ENCODE data around the gene ABHD6.

ABHD6 gene

DNA sequence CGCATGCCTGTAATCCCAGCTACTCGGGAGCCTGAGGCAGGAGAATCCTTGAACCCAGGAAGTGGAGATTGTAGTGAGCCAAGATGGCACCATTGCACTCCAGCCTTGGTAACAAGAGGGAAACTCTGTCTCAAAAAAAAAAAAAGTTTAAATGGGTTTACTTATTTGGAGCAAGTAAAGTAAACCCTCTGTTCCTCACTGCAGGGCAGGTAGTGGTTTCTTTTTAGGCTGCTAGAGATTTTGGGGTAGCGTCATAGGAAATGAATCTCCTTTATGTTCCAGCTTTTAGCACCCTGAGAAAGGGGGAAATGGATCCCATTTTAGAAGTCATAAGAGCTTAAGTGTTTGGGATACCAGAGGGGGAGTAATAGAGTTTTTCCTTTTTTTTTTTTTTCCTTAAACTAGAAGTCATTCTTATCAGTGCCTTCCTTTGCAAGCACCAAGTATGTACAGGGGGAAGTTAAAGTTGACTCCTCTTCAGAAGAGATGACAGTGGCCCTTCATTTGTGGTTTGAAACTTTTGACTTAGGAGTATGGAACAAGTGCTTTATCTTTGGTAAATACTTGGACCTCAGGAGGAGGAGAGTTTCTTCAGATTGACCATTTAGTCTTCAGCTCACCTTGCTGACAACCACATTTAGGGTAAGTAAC is 103.1 kb downstream of the ABHD6 start:
- DNase-seq: no peak
- no peak overlapping the region for H3K27ac ChIP-seq (ENCODE audit: insufficient read depth in 1 of 2, low read depth in 1 of 2, low read length in 2 of 2, poor library complexity in 1 of 2, severe bottlenecking in 2 of 2)
- CTCF ChIA-PET: interaction anchor here (0.6 to 2.9 kb wide), 7 partner anchors 9 to 72 kb away, joined by 3 to 16 read pairs (median 4); no protein-coding TSS in a partner anchor
- peaks cover 4 to 60% (median 8%) of the 10 kb centered on the region in 4 experiments for H3K36me3 ChIP-seq (ENCODE audit: control insufficient read depth in 4 of 4, insufficient read depth in 4 of 4, low read length in 3 of 4)
- 100% methylated on average over 2 of the region's 3 CpGs for WGBS (ENCODE audit: insufficient coverage)
- H3K9me3 ChIP-seq (ENCODE audit: control extremely low read depth in 1 of 5, control insufficient read depth in 4 of 5, insufficient read depth in 2 of 5, low read depth in 1 of 5, low read length in 4 of 5): no peaks in the 10 kb centered on the region
- no peaks in the 10 kb centered on the region for H3K27me3 ChIP-seq (replicated peaks in 2 of 5; ENCODE audit: control insufficient read depth in 4 of 5, insufficient read depth in 5 of 5, low read length in 4 of 5)
- no peak overlapping the region for H3K4me3 ChIP-seq (ENCODE audit: control insufficient read depth in 1 of 7, extremely low read depth in 1 of 7, insufficient read depth in 4 of 7, low read depth in 2 of 7, low read length in 6 of 7)
- H3K4me1 ChIP-seq (ENCODE audit: control extremely low read depth in 1 of 4, control insufficient read depth in 4 of 4, insufficient read depth in 4 of 4, low read length in 3 of 4): peaks cover under 1 to 43% (median 5%) of the 10 kb centered on the region in 4 experiments
- POLR2A ChIA-PET: no interaction called here

DNA sequence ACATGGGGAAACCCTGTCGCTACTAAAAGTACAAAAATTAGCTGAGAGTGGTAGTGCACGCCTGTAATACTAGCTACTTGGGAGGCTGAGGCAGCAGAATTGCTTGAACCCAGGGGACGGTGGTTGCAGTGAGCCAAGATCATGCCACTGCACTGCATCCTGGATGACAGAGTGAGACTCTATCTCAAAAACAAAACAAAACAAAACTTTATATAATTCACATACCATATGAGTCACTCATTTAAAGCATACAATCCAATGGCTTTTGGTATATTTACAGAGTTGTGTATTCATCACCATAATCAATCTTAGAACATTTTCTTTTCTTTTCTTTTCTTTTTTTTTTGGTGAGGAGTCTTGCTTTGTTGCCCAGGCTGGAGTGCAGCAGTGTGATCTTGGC is 103.8 kb downstream of the ABHD6 start:
- Histone ChIP-seq H3K4me3 (ENCODE audit: control insufficient read depth in 1 of 7, extremely low read depth in 1 of 7, insufficient read depth in 4 of 7, low read depth in 2 of 7, low read length in 6 of 7) (no peak overlapping the region), H3K36me3 (ENCODE audit: control insufficient read depth in 4 of 4, insufficient read depth in 4 of 4, low read length in 3 of 4) (peaks cover 4 to 57% (median 8%) of the 10 kb centered on the region in 4 experiments), H3K27me3 (replicated peaks in 2 of 5; ENCODE audit: control insufficient read depth in 4 of 5, insufficient read depth in 5 of 5, low read length in 4 of 5) (no peaks in the 10 kb centered on the region), H3K9me3 (ENCODE audit: control extremely low read depth in 1 of 5, control insufficient read depth in 4 of 5, insufficient read depth in 2 of 5, low read depth in 1 of 5, low read length in 4 of 5) (no peaks in the 10 kb centered on the region), H3K4me1 (ENCODE audit: control extremely low read depth in 1 of 4, control insufficient read depth in 4 of 4, insufficient read depth in 4 of 4, low read length in 3 of 4) (peaks cover 0 to 37% (median under 1%) of the 10 kb centered on the region in 4 experiments), H3K27ac (ENCODE audit: insufficient read depth in 1 of 2, low read depth in 1 of 2, low read length in 2 of 2, poor library complexity in 1 of 2, severe bottlenecking in 2 of 2) (no peak overlapping the region)
- POLR2A ChIA-PET: no interaction called here
- DNase-seq: no peak
- CTCF ChIA-PET: interaction anchor here (0.6 to 2.9 kb wide), 5 partner anchors 8 to 357 kb away, joined by 3 to 16 read pairs (median 5); no protein-coding TSS in a partner anchor
- WGBS (ENCODE audit: insufficient coverage): 100% methylated on average over 3 of the region's 3 CpGs

DNA sequence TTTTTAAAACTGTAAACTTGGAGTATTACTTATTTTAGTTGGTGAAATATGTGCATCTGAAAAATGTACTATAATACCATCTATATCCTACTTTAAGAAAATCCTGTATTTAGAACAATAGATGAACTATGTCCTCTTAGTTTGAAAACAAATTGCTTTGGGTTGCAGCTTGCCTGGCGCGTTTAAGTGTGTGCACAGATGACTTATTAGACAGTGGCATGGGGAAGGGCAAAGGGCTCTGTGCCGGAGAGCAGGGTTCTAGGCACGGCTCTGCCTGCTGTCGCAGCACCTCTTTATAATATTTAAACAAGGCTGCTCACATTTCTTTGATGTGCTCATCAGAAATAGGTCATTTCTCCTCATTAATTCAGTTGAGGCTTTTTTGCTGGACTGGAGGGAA is 105.1 kb downstream of the ABHD6 start:
- H3K27me3 ChIP-seq (replicated peaks in 2 of 5; ENCODE audit: control insufficient read depth in 4 of 5, insufficient read depth in 5 of 5, low read length in 4 of 5): no peaks in the 10 kb centered on the region
- H3K4me1 ChIP-seq (ENCODE audit: control extremely low read depth in 1 of 4, control insufficient read depth in 4 of 4, insufficient read depth in 4 of 4, low read length in 3 of 4): peaks cover 0 to 24% (median 0%) of the 10 kb centered on the region in 4 experiments
- no peak for DNase-seq
- H3K4me3 ChIP-seq (ENCODE audit: control insufficient read depth in 1 of 7, extremely low read depth in 1 of 7, insufficient read depth in 4 of 7, low read depth in 2 of 7, low read length in 6 of 7): no peak overlapping the region
- POLR2A ChIA-PET: interaction anchor here (0.6 kb wide), 1 partner anchor 530 kb away, joined by 7 read pairs; no protein-coding TSS in a partner anchor
- 100% methylated on average over 3 of the region's 5 CpGs for WGBS (ENCODE audit: insufficient coverage)
- H3K27ac ChIP-seq (ENCODE audit: insufficient read depth in 1 of 2, low read depth in 1 of 2, low read length in 2 of 2, poor library complexity in 1 of 2, severe bottlenecking in 2 of 2): no peak overlapping the region
- no peaks in the 10 kb centered on the region for H3K9me3 ChIP-seq (ENCODE audit: control extremely low read depth in 1 of 5, control insufficient read depth in 4 of 5, insufficient read depth in 2 of 5, low read depth in 1 of 5, low read length in 4 of 5)
- CTCF ChIA-PET: interaction anchor here (1.3 to 1.9 kb wide), 2 partner anchors 9 to 73 kb away, joined by 3 to 5 read pairs; no protein-coding TSS in a partner anchor
- H3K36me3 ChIP-seq (ENCODE audit: control insufficient read depth in 4 of 4, insufficient read depth in 4 of 4, low read length in 3 of 4): peaks cover 4 to 47% (median 8%) of the 10 kb centered on the region in 4 experiments
